Left kidney (tissue), 8 donors: ENCODE measurements around the gene MOB4. TPM values are rescaled to one million over a fixed set of nuclear protein-coding genes. Genes with fewer than 3 reads are reported as not detected.
"Not testable (repeated sequence)": the region's sequence is repeated elsewhere in the genome, so short reads cannot be mapped to it uniquely, and the experiment has no call there.

Experiments
- DNase-seq: peaks from one replicate; pipeline ENCODE4 v3.0.0-alpha.2; 2013
- long read RNA-seq, 8 donors: transcript quantifications; one replicate each; lab custom pipeline, GENCODE V29; 2026
- polyA plus RNA-seq: library from polyadenylated mRNA; unstranded; fragments of 120-200 nt; gene quantifications from one replicate; pipeline ENCODE4 v1.2.1, GENCODE V29; 2013; ENCODE audit not compliant: insufficient read length

MOB4 gene
- 45.1 TPM for polyA plus RNA-seq
- long read RNA-seq, donor 1, transcript MOB4-202 (8 exons, 3,986 nt) = major isoform, 30 of 53 reads
- long read RNA-seq, donor 1, partial matches to known transcripts = 19 of 53 reads
- long read RNA-seq, donor 1, other reads (novel, unspliced or antisense) = 0 of 53 reads
- long read RNA-seq, donor 2, transcript MOB4-202 (8 exons, 3,986 nt) = major isoform, 28 of 30 reads
- long read RNA-seq, donor 2, partial matches to known transcripts = 0 of 30 reads
- long read RNA-seq, donor 2, other reads (novel, unspliced or antisense) = 0 of 30 reads
- long read RNA-seq, donor 3, transcript MOB4-202 (8 exons, 3,986 nt) = major isoform, 17 of 33 reads
- long read RNA-seq, donor 3, partial matches to known transcripts = 14 of 33 reads
- long read RNA-seq, donor 3, other reads (novel, unspliced or antisense) = 0 of 33 reads
- long read RNA-seq, donor 4, partial matches to known transcripts = 0 of 1 reads
- long read RNA-seq, donor 4, other reads (novel, unspliced or antisense) = 0 of 1 reads
- long read RNA-seq, donor 5, transcript MOB4-207 (7 exons, 1,021 nt) = minor isoform, 8 of 61 reads
- long read RNA-seq, donor 5, transcript MOB4-202 (8 exons, 3,986 nt) = major isoform, 48 of 61 reads
- long read RNA-seq, donor 5, partial matches to known transcripts = 5 of 61 reads
- long read RNA-seq, donor 5, other reads (novel, unspliced or antisense) = 0 of 61 reads
- long read RNA-seq, donor 6, transcript MOB4-202 (8 exons, 3,986 nt) = major isoform, 23 of 37 reads
- long read RNA-seq, donor 6, partial matches to known transcripts = 11 of 37 reads
- long read RNA-seq, donor 6, other reads (novel, unspliced or antisense) = 0 of 37 reads
- long read RNA-seq, donor 7, transcript MOB4-202 (8 exons, 3,986 nt) = major isoform, 44 of 71 reads
- long read RNA-seq, donor 7, transcript MOB4-207 (7 exons, 1,021 nt) = minor isoform, 7 of 71 reads
- long read RNA-seq, donor 7, partial matches to known transcripts = 20 of 71 reads
- long read RNA-seq, donor 7, other reads (novel, unspliced or antisense) = 0 of 71 reads
- long read RNA-seq, donor 8, transcript MOB4-202 (8 exons, 3,986 nt) = major isoform, 11 of 11 reads
- long read RNA-seq, donor 8, partial matches to known transcripts = 0 of 11 reads
- long read RNA-seq, donor 8, other reads (novel, unspliced or antisense) = 0 of 11 reads

DNA sequence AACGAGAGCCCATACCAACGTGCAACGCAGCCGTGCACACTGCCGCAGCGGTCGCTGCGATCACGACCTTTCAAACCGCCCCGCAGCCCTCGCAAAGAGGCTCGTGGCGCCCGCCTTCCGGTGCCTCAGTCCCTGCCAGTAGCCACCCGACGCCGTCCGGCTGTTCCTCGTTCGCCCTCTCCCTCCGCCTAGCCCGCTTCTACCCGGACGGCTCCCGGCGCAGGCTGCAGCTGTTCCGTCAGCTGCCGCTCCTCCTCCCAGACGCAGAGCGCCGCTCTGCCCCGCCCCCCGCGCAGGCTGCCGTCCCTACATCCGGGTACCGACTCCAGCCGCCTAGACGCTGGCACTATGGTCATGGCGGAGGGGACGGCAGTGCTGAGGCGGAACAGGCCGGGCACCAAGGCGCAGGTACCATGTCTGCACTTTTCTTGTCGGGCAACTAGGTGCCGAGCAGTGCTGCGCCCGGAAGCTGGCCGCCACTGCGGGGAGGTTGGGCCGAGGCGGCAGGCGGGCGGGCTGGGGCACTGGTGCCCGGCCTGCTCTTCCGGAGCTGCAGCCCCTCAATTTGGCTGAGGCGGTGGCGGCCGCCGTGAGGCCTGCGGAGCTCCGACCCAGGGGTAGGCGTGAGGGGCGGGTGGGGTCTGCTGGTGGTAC, at the start of gene MOB4:
Gene MOB4 (plus strand): TSS at position 328 of the 654 bp plus-strand sequence. CDS start 21 bp downstream, at position 349.
- DNase-seq = peak; percentile 94

- no peak for DNase-seq
Measured at GRCh38 chr2:197472166-197472565, 43.7 kb upstream of the MOB4 start.

DNA sequence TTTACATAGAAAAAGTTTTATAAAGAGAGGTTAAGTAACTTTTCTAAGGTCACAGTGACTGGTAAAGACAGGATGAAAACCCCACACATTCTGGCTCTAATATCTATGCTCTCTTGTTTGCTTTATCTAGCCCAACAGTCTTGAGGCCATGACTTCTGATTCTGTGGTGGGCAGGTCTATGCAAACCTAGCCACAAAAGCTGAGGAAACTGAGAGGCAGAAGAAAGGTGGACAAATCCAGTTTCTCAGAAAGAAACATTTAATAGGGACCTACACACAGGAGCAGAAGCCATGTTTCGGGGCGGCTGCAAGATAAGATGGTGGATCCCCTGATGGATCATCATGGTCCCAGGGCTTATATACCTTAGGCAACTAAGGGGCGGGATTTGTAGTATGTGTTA, 38.1 kb upstream of the MOB4 start:
- no peak for DNase-seq

- DNase-seq = no peak
Measured at GRCh38 chr2:197480165-197481036, 35.5 kb upstream of the MOB4 start.

- DNase-seq = not testable (repeated sequence)
Measured at GRCh38 chr2:197484248-197484647, 31.6 kb upstream of the MOB4 start.

GRCh38 chr2:197486175-197486574, 29.7 kb upstream of the MOB4 start:
- no peak for DNase-seq

DNA sequence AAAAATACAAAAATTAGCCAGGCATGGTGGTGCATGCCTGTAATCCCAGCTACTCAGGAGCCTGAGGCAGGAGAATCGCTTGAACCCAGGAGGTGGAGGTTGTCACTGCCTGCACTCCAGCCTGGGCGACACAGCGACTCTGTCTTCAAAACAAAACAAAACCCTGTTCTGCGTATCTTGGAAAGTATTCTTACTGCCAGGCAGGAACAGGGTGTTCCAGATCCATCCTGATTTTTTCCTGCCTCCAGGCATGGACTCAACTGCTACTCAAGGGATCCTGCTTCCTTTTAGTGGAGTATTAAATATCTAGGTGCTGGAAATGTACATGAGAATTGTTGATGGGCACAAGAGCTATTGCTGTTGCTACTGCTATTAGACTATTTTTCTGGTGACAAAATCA, 28.5 kb upstream of the MOB4 start:
- no peak for DNase-seq

GRCh38 chr2:197495433-197496134, 20.3 kb upstream of the MOB4 start:
- DNase-seq = no peak

GRCh38 chr2:197496695-197497094, 19.2 kb upstream of the MOB4 start:
- DNase-seq = no peak

DNA sequence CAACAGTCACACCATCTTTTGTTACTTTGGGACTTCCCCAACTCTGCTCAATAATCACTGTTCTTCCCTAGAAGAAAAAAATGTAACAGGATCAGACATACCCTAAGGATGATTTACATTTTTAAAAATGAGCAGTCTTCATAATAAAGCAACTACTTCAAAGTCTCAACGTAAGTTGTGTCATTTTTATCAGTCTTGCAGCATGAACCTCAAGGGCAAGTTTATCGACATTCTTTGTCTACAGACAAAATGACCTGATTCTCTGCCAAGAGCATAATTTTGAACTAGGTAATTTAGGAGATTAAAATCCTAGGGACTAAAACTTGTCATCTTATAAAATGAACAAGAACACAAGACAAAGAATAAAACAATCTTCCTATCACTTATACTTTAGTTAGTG, 18.5 kb upstream of the MOB4 start:
- no peak for DNase-seq

DNA sequence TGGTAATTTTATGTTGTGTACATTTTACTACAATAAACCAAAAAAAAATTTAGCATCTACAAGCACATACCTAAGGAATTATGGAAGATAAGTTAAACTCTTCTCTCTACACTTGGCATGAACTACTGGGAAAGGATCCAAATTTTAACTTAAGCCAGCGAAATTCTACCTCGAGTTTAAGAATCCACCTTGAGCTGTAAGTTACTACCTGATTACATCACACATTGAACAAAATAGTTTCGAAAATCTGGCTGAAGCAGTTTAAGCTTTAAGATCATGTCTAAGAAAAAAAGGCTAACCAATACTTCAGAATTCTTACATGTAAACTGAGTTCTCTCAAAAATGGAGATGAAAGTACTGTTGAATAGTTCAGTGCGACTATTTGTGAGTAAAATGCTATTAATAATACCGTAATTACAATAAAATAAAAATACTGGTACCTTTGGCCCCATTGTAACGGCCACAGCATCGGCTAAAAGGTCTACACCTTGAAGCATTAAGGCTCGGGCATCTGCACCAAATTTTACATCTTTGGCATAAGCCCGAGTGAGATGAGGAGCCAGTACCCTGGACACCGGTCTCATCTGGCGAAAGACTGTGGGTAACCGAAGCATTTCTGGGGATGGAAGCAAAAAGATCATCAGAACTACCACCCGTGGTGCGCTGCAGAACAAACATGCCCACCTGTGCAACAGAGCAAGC, 17.5 kb upstream of the MOB4 start:
- DNase-seq = no peak

- peak; percentile 68 for DNase-seq
Measured at GRCh38 chr2:197498937-197499593, 16.8 kb upstream of the MOB4 start.

DNA sequence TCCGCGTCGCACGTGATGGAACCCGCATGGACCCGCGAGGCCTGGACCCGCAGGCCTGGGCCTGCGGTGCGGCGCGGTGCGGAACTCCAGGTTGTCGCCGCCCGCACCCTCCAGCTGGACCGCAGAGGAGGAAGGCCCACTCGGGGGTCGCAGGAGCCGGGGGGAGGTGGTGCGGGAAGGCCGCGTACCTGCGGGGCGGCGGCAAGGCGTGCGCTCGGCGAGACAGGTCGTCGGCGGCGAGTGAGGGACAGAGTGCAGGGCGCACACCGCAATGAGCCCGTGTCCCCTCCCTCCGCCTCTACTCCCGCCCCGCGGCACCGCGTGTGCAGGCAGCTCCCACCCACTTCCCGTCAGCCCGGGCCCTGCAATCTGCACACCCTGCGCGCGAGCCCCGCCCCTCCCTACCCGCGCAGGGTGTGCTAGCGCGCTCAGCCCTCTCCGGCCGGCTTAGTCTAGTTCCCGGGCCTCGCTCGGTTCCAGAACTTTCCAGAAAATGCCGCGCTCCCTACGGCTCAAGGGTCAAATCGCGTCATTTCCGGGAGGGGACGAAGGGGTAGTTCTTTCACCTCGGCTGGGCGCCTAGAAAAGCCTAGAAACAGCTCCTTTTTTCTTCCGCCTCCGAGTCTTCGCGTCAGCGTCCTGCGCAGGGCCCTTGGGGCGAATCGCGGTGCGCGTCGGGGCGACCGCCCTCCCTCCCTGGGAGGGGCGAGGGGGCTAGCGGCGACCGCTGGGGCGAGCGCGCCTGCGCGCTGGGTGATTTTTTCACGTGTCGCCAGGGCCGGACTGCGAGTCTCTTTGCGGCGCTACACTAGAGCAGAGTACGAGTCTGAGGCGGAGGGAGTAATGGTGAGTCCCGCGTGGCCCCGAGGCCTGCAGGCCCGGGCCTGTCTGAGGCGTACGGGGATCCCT, 16.0 kb upstream of the MOB4 start, which contains the start of the genes HSPD1 and HSPE1:
Gene HSPD1 (minus strand): TSS at position 247 of the 909 bp plus-strand sequence. CDS start 992 bp downstream, outside the sequence.
Gene HSPE1 (plus strand): TSS at position 786 of the 909 bp plus-strand sequence. CDS start 58 bp downstream, at position 844.
- DNase-seq = peak; percentile 100

- DNase-seq = peak; percentile 39
Measured at GRCh38 chr2:197500503-197501131, 15.2 kb upstream of the MOB4 start.

DNA sequence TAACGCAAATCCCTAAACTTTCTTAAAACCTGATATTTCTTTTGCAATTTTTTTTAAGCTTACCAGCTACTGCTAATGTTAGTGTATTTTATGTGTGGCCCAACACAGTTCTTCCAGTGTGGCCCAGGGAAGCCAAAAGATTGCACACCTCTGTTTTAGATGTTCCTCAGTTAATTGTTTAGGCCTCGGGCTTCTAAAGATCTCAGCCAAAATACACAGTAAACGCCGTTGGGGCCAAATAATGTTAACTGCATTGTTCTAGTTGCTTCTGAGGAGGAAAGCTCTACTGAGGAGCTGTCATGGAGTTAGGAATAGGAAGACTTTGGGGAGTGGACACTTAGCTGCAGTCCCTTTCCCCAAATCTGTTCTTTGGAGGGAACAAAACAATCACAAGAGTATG, 13.7 kb upstream of the MOB4 start:
- DNase-seq = no peak

DNA sequence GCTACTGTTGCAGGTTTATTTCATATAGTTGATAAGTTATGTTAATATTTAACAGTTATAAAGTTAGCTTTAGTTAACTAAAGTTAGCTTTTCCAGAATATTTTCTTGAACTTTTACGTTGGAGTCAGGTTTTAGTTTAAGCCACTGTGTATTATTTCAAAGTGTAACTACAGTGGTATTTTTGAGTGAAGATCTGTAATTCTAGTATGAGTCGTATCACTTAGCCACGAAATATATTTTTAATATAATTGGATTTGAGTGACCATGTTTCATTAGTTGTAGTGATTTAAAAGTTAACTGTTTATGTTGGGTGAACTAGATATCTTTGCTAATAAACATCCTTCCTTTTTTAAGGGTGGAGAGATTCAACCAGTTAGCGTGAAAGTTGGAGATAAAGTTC, 13.2 kb upstream of the MOB4 start:
- no peak for DNase-seq

- no peak for DNase-seq
Measured at GRCh38 chr2:197504000-197504399, 11.9 kb upstream of the MOB4 start.
